Neural cell (in vitro differentiated cells): Measurements from ENCODE around the gene IFIT2. TPM values are rescaled to one million over a fixed set of nuclear protein-coding genes. Genes with fewer than 3 reads are reported as not detected.

Source experiments
- H2AFZ ChIP-seq: fragments of 200-600, 300-800 bp; sonication (generic), shearing (Covaris generic); 2 replicates; pipeline ENCODE4 v1.6.0; 2014; ENCODE audit warnings: low read depth, mild to moderate bottlenecking, antibody characterized with exemption, low read length, moderate library complexity
- H3F3A ChIP-seq: fragments of 200-600 bp; shearing (Covaris generic); 2 replicates; pipeline ENCODE4 v1.6.1; 2016; ENCODE audit warnings: mild to moderate bottlenecking, moderate library complexity, mixed read lengths, antibody characterized with exemption, low read length; ENCODE audit not compliant: insufficient read depth, poor library complexity, severe bottlenecking
- H3K27ac ChIP-seq: fragments of 200-600, 300-800 bp; sonication (generic), shearing (Covaris generic); 2 replicates; pipeline ENCODE4 v1.5.1; 2014; ENCODE audit warnings: mild to moderate bottlenecking, low read length, moderate library complexity
- H3K27me3 ChIP-seq: fragments of 300-800, 200-600 bp; sonication (generic), shearing (Covaris generic); 2 replicates; pipeline ENCODE4 v1.6.0; 2014; ENCODE audit warnings: mild to moderate bottlenecking, low read depth, low read length, moderate library complexity; ENCODE audit not compliant: insufficient read depth
- H3K36me3 ChIP-seq: fragments of 300-800, 200-600 bp; sonication (generic), shearing (Covaris generic); 2 replicates; pipeline ENCODE4 v1.5.1; 2014; ENCODE audit warnings: mild to moderate bottlenecking, antibody characterized with exemption, low read length, moderate library complexity; ENCODE audit not compliant: insufficient read depth
- H3K4me2 ChIP-seq: fragments of 300-800, 200-600 bp; sonication (generic), shearing (Covaris generic); 2 replicates; pipeline ENCODE4 v1.6.0; 2014; ENCODE audit warnings: mild to moderate bottlenecking, low read length
- H3K4me3 ChIP-seq: fragments of 300-800, 200-600 bp; sonication (generic), shearing (Covaris generic); 2 replicates; pipeline ENCODE4 v1.5.1; 2014; ENCODE audit warnings: mild to moderate bottlenecking, low read length, moderate library complexity
- H3K79me2 ChIP-seq: fragments of 200-600 bp; shearing (Covaris generic); replicated peaks from 2 replicates; pipeline ENCODE4 v1.6.0; 2014; ENCODE audit warnings: mild to moderate bottlenecking, low read length, moderate library complexity; ENCODE audit not compliant: insufficient read depth
- H3K9ac ChIP-seq: fragments of 300-800, 200-600 bp; sonication (generic), shearing (Covaris generic); 2 replicates; pipeline ENCODE4 v1.6.1; 2016; ENCODE audit warnings: mild to moderate bottlenecking, low read length, mixed read lengths
- H3K9me2 ChIP-seq: fragments of 200-600 bp; shearing (Covaris generic); 2 replicates; pipeline ENCODE4 v1.6.1; 2016; ENCODE audit warnings: mild to moderate bottlenecking, low read length, mixed read lengths; ENCODE audit not compliant: insufficient read depth
- H3K9me3 ChIP-seq: fragments of 200-600, 300-800 bp; sonication (generic), shearing (Covaris generic); 2 replicates; pipeline ENCODE4 v1.6.1; 2016; ENCODE audit warnings: mild to moderate bottlenecking, mixed run types, low read length, moderate library complexity, mixed read lengths
- H4K20me1 ChIP-seq: fragments of 200-600 bp; shearing (Covaris generic); 2 replicates; pipeline ENCODE4 v1.6.1; 2016; ENCODE audit warnings: mild to moderate bottlenecking, mixed run types; ENCODE audit not compliant: insufficient read depth
- CTCF ChIP-seq: fragments of 450-650 bp; IDR thresholded peaks from 2 replicates; pipeline ENCODE4 v1.5.1; 2014; ENCODE audit warnings: antibody characterized with exemption, mild to moderate bottlenecking, moderate library complexity; ENCODE audit not compliant: poor library complexity, severe bottlenecking
- EP300 ChIP-seq: fragments of 450-650 bp; conservative IDR thresholded peaks from 2 replicates; pipeline ENCODE4 v1.6.1; 2014; ENCODE audit warnings: antibody characterized with exemption, mild to moderate bottlenecking, moderate library complexity; ENCODE audit not compliant: poor library complexity, severe bottlenecking
- EZH2 ChIP-seq: fragments of 200-600, 300-800 bp; shearing (Covaris generic), sonication (generic); IDR thresholded peaks from 2 replicates; pipeline ENCODE4 v1.6.1; 2014; ENCODE audit warnings: antibody characterized with exemption, low read length, borderline replicate concordance, mild to moderate bottlenecking; ENCODE audit not compliant: insufficient read depth, poor library complexity, severe bottlenecking
- MXI1 ChIP-seq: fragments of 450-650 bp; conservative IDR thresholded peaks from 2 replicates; pipeline ENCODE4 v1.6.1; 2014; ENCODE audit warnings: antibody characterized with exemption, mild to moderate bottlenecking; ENCODE audit not compliant: poor library complexity, severe bottlenecking
- POLR2AphosphoS5 ChIP-seq: IDR thresholded peaks from 2 replicates; pipeline ENCODE4 v1.6.1; 2012
- RAD21 ChIP-seq: fragments of 450-650 bp; conservative IDR thresholded peaks from 2 replicates; pipeline ENCODE4 v1.6.1; 2014; ENCODE audit warnings: antibody characterized with exemption, mild to moderate bottlenecking, moderate library complexity
- REST ChIP-seq: IDR thresholded peaks from 2 replicates; pipeline ENCODE4 v1.6.1; 2012; ENCODE audit warnings: borderline replicate concordance
- SMC3 ChIP-seq: fragments of 450-650 bp; conservative IDR thresholded peaks from 2 replicates; pipeline ENCODE4 v1.6.1; 2014; ENCODE audit warnings: antibody characterized with exemption, mild to moderate bottlenecking, moderate library complexity; ENCODE audit not compliant: poor library complexity
- TAF1 ChIP-seq: IDR thresholded peaks from 2 replicates; pipeline ENCODE4 v1.6.1; 2012; ENCODE audit warnings: low read depth
- polyA plus RNA-seq: library from polyadenylated mRNA; depleted of rRNA; stranded (reverse); fragments of >200 nt; gene quantifications from 2 replicates; pipeline ENCODE4 v1.2.3, GENCODE V29; 2014

Gene IFIT2
- polyA plus RNA-seq, 1 donor from 2014 or later, result 0.26 TPM

- Histone ChIP-seq H3K36me3 (no peaks in the 10 kb centered on the region), H3K9me3 (no peaks in the 10 kb centered on the region), H3K27ac (no peak overlapping the region), H3K27me3 (no peaks in the 10 kb centered on the region), H3K4me3 (no peak overlapping the region), H2AFZ (no peak overlapping the region), H3F3A (no peaks in the 10 kb centered on the region), H3K4me2 (no peak overlapping the region), H3K9me2 (no peaks in the 10 kb centered on the region), H3K9ac (no peak overlapping the region), H3K79me2 (no peaks in the 10 kb centered on the region), H4K20me1 (no peaks in the 10 kb centered on the region)
- no peak for TF ChIP-seq TAF1
- no peak for TF ChIP-seq EP300
- no peak for TF ChIP-seq EZH2
- no peak for TF ChIP-seq CTCF
- TF ChIP-seq MXI1, result no peak
- no peak for TF ChIP-seq REST
- no peak for TF ChIP-seq POLR2AphosphoS5
- TF ChIP-seq RAD21, result no peak
- no peak for TF ChIP-seq SMC3
These were observed 32.3 kb upstream of the IFIT2 start for GRCh38 chr10:89269433-89270152.

DNA sequence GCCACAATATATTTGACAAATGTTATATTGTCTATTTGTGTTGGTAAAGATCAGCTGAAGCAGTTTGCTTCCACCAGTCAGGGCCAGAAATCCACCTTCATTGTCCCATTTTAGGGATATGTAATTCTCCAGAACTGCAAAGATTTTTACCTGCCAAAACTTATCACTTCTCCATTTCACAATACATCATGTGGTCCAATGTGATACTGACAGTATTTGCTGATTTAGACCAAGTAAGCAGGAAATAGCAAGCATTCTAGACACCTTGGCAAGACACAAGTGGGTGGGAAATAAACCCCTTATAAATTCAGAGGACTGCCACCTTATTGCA lies 31.7 kb upstream of the IFIT2 start:
- no peak overlapping the region for H2AFZ ChIP-seq
- TF ChIP-seq TAF1 (no peak), POLR2AphosphoS5 (no peak), REST (no peak), CTCF (no peak)
- no peak overlapping the region for H3K9ac ChIP-seq
- H4K20me1 ChIP-seq, result no peaks in the 10 kb centered on the region
- H3K9me2 ChIP-seq, result no peaks in the 10 kb centered on the region
- no peaks in the 10 kb centered on the region for H3K79me2 ChIP-seq
- H3K27ac ChIP-seq, result no peak overlapping the region
- no peaks in the 10 kb centered on the region for H3K27me3 ChIP-seq
- no peaks in the 10 kb centered on the region for H3K9me3 ChIP-seq
- no peak overlapping the region for H3K4me2 ChIP-seq
- no peaks in the 10 kb centered on the region for H3F3A ChIP-seq
- H3K4me3 ChIP-seq, result no peak overlapping the region
- H3K36me3 ChIP-seq, result no peaks in the 10 kb centered on the region
